Uterus (tissue), 2 donors: Measurements from ENCODE around the gene ZNF829.

Experiments
- POLR2A ChIP-seq, 2 donors: fragments of 450-650 bp; IDR thresholded peaks; one replicate each; pipeline ENCODE4 v1.6.1; 2016; ENCODE audit warnings: antibody characterized with exemption in 2 of 2, mild to moderate bottlenecking in 1 of 2, moderate library complexity in 1 of 2
- TF ChIP-seq, protein P1 (sequence below), 4 experiments: fragments of 200-600 bp in 2 of 4; fragments of 450-650 bp in 2 of 4; sonication (generic) in 2 of 4; IDR thresholded peaks; one replicate each; pipeline ENCODE4 v1.5.1; 2016 to 2019; ENCODE audit warnings: antibody characterized with exemption in 4 of 4, mild to moderate bottlenecking in 2 of 4, moderate library complexity in 1 of 4

DNA sequence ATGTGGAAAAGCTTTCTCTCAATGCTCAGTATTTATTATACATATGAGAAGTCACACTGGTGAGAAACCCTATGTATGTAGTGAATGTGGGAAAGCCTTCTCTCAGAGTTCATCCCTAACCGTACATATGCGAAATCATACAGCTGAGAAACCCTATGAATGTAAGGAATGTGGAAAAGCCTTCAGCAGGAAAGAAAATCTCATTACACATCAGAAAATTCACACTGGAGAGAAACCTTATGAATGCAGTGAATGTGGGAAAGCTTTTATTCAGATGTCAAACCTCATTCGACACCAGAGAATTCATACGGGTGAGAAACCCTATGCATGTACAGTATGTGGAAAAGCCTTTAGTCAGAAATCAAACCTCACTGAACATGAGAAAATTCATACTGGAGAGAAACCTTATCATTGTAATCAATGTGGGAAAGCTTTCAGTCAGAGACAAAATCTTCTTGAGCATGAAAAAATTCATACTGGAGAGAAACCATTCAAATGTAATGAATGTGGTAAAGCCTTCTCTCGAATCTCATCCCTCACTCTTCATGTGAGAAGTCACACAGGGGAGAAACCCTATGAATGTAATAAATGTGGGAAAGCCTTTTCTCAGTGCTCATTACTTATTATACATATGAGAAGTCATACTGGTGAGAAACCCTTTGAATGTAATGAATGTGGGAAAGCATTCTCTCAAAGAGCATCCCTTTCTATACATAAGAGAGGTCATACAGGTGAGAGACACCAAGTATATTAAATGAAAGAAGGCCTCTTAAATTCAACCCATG, 34.4 kb upstream of the ZNF829 start:
- TF ChIP-seq POLR2A (IDR thresholded peaks at IDR 0.05) = no peak
- TF ChIP-seq, protein P1, sequence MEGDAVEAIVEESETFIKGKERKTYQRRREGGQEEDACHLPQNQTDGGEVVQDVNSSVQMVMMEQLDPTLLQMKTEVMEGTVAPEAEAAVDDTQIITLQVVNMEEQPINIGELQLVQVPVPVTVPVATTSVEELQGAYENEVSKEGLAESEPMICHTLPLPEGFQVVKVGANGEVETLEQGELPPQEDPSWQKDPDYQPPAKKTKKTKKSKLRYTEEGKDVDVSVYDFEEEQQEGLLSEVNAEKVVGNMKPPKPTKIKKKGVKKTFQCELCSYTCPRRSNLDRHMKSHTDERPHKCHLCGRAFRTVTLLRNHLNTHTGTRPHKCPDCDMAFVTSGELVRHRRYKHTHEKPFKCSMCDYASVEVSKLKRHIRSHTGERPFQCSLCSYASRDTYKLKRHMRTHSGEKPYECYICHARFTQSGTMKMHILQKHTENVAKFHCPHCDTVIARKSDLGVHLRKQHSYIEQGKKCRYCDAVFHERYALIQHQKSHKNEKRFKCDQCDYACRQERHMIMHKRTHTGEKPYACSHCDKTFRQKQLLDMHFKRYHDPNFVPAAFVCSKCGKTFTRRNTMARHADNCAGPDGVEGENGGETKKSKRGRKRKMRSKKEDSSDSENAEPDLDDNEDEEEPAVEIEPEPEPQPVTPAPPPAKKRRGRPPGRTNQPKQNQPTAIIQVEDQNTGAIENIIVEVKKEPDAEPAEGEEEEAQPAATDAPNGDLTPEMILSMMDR (IDR thresholded peaks at IDR 0.05) = no peak
